ENCODE data around the gene GJC1.

DNA sequence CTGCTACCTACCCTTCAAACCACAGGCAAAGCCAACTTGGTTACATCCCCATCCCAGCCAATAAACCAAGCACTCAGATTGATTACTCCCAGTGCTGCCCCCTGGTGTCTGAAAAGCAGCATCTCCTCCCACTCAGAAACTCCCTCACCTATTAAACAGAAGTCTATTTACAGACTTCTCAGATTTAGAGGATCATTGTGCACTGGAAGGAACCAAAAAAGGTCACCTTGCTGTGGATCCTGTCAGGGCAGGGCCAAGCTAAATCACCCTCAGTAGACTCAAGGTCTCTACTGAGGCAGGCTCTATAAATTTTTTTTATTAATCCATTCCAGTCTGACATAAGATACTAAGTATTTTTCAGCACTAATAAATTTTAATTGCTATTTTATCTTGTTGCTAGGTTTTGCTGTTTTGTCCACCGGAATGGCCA lies 35.2 kb upstream of the GJC1 start:
- TF ChIP-seq, protein P1, sequence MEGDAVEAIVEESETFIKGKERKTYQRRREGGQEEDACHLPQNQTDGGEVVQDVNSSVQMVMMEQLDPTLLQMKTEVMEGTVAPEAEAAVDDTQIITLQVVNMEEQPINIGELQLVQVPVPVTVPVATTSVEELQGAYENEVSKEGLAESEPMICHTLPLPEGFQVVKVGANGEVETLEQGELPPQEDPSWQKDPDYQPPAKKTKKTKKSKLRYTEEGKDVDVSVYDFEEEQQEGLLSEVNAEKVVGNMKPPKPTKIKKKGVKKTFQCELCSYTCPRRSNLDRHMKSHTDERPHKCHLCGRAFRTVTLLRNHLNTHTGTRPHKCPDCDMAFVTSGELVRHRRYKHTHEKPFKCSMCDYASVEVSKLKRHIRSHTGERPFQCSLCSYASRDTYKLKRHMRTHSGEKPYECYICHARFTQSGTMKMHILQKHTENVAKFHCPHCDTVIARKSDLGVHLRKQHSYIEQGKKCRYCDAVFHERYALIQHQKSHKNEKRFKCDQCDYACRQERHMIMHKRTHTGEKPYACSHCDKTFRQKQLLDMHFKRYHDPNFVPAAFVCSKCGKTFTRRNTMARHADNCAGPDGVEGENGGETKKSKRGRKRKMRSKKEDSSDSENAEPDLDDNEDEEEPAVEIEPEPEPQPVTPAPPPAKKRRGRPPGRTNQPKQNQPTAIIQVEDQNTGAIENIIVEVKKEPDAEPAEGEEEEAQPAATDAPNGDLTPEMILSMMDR (IDR thresholded peaks at IDR 0.05; ENCODE audit: borderline replicate concordance, extremely low read depth, low read length, poor library complexity, severe bottlenecking) = peak; percentile 93
- TF ChIP-seq EZH2 (IDR thresholded peaks at IDR 0.05; ENCODE audit: borderline replicate concordance, low read depth, low read length, severe bottlenecking) = no peak

All from DND-41 (cell line).